Measurements from ENCODE around the gene BTN1A1.

BTN1A1 gene

GRCh38 chr6:26474439-26474881 lies 25.6 kb upstream of the BTN1A1 start:
- ChIA-PET POLR2A (interaction anchor here (0.6 to 1.5 kb wide), 4 partner anchors 64 to 143 kb away, joined by 3 to 7 read pairs (median 4); partner anchors contain the start of gene HMGN4), CTCF (interaction anchor here (1.0 to 1.8 kb wide), 4 partner anchors 8 to 134 kb away, joined by 3 to 6 read pairs (median 4); no protein-coding TSS in a partner anchor)
- no peak for DNase-seq (ENCODE audit: low read depth, low spot score)
- peak overlapping the region; percentile 53 for H3K4me3 ChIP-seq (ENCODE audit: low read depth, low read length)
- TF ChIP-seq CTCF (IDR thresholded peaks at IDR 0.05; ENCODE audit: insufficient read depth, low read length, missing control alignments): no peak

- no peak overlapping the region for H3K4me3 ChIP-seq (ENCODE audit: low read depth, low read length)
- no peak for DNase-seq (ENCODE audit: low read depth, low spot score)
- CTCF ChIA-PET: interaction anchor here (1.1 to 1.5 kb wide), 4 partner anchors 10 to 292 kb away, joined by 3 to 5 read pairs (median 3); a partner anchor contains a TSS
- POLR2A ChIA-PET: no interaction called here
- no peak for TF ChIP-seq CTCF (IDR thresholded peaks at IDR 0.05; ENCODE audit: insufficient read depth, low read length, missing control alignments)
Observed at GRCh38 chr6:26475823-26476729, 24.0 kb upstream of the BTN1A1 start.

GRCh38 chr6:26476896-26477295 lies 23.2 kb upstream of the BTN1A1 start:
- DNase-seq (ENCODE audit: low read depth, low spot score): no peak
- ChIA-PET POLR2A (no interaction called here), CTCF (interaction anchor here (1.1 to 1.5 kb wide), 2 partner anchors 135 to 293 kb away, joined by 3 to 5 read pairs; a partner anchor contains a TSS)
- TF ChIP-seq CTCF (IDR thresholded peaks at IDR 0.05; ENCODE audit: insufficient read depth, low read length, missing control alignments): no peak
- H3K4me3 ChIP-seq (ENCODE audit: low read depth, low read length): no peak overlapping the region

- no peak overlapping the region for H3K4me3 ChIP-seq (ENCODE audit: low read depth, low read length)
- CTCF ChIA-PET: interaction anchor here (1.1 kb wide), 1 partner anchor 294 kb away, joined by 3 read pairs; a partner anchor contains a TSS
- POLR2A ChIA-PET: no interaction called here
- TF ChIP-seq CTCF (IDR thresholded peaks at IDR 0.05; ENCODE audit: insufficient read depth, low read length, missing control alignments): no peak
- no peak for DNase-seq (ENCODE audit: low read depth, low spot score)
Observed at GRCh38 chr6:26477426-26477825, 22.7 kb upstream of the BTN1A1 start.

- DNase-seq (ENCODE audit: low read depth, low spot score): no peak
- no peak overlapping the region for H3K4me3 ChIP-seq (ENCODE audit: low read depth, low read length)
- ChIA-PET POLR2A (interaction anchor here (0.6 kb wide), 1 partner anchor 104 kb away, joined by 3 read pairs; no protein-coding TSS in a partner anchor), CTCF (interaction anchor here (1.2 kb wide), 1 partner anchor 11 kb away, joined by 4 read pairs; no protein-coding TSS in a partner anchor)
- no peak for TF ChIP-seq CTCF (IDR thresholded peaks at IDR 0.05; ENCODE audit: insufficient read depth, low read length, missing control alignments)
Observed at GRCh38 chr6:26478100-26478984, 21.8 kb upstream of the BTN1A1 start.

Data from AG04449 (cell line).